Breast epithelium (tissue), 3 donors: ENCODE measurements around the gene CCDC107.

ENCODE experiments used
- POLR2A ChIP-seq: fragments of 450-650 bp; IDR thresholded peaks from one replicate; pipeline ENCODE4 v1.6.1; 2016; ENCODE audit warnings: antibody characterized with exemption, mild to moderate bottlenecking, moderate library complexity
- POLR2AphosphoS5 ChIP-seq, 3 donors: sonication (generic); formaldehyde crosslinking; IDR thresholded peaks; one replicate each; pipeline ENCODE4 v1.6.1; 2017; ENCODE audit warnings: antibody characterized with exemption in 3 of 3
- TF ChIP-seq, protein P1 (sequence below), 3 donors: fragments of 450-650 bp; IDR thresholded peaks; one replicate each; pipeline ENCODE4 v1.5.1; 2016 to 2017; ENCODE audit warnings: antibody characterized with exemption in 3 of 3, mild to moderate bottlenecking in 3 of 3, moderate library complexity in 3 of 3

DNA sequence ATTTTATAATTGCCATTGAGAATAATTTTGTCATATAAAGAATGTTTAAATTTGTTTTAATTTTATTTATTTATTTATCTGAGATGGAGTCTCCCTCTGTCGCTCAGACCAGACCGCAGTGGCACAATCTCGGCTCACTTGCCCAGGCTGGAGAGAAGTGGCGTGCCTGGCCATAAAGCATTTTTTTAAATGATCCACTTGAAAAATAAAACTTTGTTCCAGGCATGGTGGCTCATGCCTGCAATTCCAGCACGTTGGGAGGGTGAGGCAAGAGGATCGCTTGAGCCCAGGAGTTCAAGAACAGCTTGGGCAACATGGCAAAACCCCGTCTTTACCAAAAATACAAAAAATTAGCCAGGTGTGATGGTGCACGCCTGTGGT lies 5.3 kb upstream of the CCDC107 start:
- TF ChIP-seq, protein P1, sequence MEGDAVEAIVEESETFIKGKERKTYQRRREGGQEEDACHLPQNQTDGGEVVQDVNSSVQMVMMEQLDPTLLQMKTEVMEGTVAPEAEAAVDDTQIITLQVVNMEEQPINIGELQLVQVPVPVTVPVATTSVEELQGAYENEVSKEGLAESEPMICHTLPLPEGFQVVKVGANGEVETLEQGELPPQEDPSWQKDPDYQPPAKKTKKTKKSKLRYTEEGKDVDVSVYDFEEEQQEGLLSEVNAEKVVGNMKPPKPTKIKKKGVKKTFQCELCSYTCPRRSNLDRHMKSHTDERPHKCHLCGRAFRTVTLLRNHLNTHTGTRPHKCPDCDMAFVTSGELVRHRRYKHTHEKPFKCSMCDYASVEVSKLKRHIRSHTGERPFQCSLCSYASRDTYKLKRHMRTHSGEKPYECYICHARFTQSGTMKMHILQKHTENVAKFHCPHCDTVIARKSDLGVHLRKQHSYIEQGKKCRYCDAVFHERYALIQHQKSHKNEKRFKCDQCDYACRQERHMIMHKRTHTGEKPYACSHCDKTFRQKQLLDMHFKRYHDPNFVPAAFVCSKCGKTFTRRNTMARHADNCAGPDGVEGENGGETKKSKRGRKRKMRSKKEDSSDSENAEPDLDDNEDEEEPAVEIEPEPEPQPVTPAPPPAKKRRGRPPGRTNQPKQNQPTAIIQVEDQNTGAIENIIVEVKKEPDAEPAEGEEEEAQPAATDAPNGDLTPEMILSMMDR (IDR thresholded peaks at IDR 0.05), result no peak
- TF ChIP-seq POLR2A (no peak), POLR2AphosphoS5 (IDR thresholded peaks at IDR 0.05) (no peak)
